Measurements from ENCODE around the gene PRDM9.
"Not testable (repeated sequence)": the region's sequence is repeated elsewhere in the genome, so short reads cannot be mapped to it uniquely, and the experiment has no call there.

PRDM9 gene

DNA sequence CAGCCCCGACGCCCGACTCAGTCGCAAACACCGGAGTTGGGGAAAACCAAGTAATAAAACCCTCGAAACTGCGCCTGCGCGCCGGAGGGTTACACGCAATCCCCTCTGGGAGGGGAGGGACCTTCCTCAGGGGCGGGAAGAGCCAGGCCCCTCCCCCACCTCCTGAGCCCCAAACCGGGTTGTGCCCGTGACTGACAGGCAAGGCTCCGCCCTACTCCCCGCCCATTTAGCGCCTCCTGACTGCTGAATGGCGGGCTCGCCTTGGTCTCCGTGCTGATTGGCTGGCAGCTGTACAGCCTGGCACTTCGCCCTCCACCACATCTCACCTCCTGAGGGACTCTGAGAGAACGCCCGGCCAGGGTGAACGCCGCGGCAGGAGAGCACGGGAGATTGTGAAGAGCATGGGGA, at the start of gene PRDM9:
Gene PRDM9 (plus strand): TSS at position 332 of the 408 bp plus-strand sequence. CDS start 1,425 bp downstream, outside the sequence.
- no peak for DNase-seq

DNA sequence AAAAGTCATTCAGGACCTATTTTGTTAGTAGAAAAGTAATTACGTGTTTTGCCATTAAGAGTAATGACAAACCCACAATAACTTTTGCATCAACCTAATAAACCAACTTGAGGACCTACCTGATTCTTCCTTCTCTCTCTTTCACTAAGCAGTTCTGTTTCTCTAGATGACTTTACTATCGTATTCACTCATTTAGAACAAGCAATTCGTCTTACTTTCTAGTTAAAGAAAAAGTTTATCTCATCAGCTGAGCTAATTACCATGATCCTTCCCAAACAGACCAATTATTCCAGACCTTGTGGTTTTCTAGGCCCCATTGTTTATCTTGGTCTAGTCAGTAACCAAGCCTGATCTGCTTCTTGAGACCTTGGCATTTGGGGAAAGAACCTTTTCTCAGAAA, 49.6 kb upstream of the PRDM9 start:
- DNase-seq, result no peak

DNA sequence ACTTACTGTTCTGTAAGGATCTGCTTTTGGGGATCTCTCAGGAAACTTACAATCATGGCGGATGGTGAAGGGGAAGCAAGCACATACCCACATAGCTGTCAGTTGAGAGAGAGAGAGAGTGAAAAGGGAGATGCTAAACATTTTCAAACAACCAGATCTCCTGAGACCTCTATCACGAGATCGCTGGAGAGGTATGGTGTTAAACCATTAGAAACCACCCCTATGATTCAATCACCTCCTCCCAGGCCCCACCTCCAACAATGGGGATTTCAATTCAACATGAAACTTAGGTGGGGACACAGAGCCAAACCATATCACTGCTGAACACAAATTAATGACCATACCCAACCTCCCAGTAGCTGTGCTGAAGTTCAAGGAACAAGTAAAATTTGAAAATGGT, 48.2 kb upstream of the PRDM9 start:
- no peak for DNase-seq

DNA sequence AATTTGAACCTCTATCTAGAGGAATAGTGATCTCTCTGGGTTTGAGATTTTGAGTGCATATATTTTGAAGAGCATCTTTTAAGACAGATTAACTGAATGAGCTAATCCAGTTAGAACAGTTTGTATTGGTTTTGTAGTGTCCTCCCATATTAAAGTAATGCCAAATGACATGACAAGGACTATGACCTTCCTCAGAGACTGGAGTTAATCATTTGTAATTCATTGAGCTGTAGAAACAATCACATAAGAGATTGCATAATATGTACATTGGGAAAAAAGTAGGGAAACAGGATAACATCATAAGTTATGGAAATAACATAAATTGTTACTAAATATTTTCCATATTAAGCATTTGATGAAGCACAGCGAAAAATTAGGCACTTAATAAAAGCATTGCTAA, 45.8 kb upstream of the PRDM9 start:
- DNase-seq, result no peak

DNA sequence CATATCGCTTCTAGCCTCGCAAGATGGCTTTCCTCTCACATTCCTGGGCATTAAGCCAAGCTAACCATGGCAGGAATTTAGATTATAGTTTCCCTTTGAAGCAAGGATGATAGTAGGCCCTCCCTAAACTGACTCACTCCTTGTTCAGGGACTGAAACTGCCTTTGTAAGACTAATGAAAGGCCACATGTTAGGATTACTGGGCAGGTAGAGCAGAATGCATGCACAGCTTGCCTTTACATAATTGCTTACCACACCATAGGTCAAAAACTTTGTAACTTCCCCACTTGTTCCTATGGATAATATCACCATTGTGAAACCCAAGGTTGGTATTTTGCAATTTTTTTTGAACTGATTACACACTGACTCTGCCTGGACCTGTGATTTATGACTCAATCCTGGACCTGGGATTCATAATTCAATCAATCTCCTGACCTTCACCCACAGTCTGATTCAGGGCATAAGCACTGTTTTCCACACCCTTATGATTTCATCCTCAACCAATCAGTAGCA, 41.0 kb upstream of the PRDM9 start:
- no peak for DNase-seq

GRCh38 chr5:23468658-23469057, 38.8 kb upstream of the PRDM9 start:
- no peak for DNase-seq

GRCh38 chr5:23473915-23474314, 33.5 kb upstream of the PRDM9 start:
- DNase-seq, result no peak

GRCh38 chr5:23474315-23474714, 33.1 kb upstream of the PRDM9 start:
- DNase-seq, result no peak

GRCh38 chr5:23476580-23476979, 30.8 kb upstream of the PRDM9 start:
- DNase-seq, result no peak

DNA sequence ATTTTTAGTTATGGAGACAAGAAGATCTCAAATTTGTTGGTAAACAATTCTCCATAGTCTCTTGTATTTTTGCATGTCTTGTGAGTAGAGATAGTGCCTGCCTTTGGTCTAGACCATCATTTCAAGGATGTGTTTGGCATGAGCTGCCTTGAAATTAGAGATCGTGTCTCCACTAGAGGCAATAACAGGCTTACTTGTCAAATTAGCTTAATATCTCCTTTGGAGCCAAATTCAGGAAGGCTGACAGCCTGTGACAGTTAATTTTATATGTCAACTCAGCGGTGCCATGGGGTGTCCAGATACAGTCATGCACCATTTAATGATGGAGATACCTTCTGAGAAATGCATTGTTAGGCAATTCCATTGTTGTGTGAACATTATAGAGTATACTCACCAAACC, 24.8 kb upstream of the PRDM9 start:
- DNase-seq, result peak; percentile 78

GRCh38 chr5:23483090-23483489, 24.3 kb upstream of the PRDM9 start:
- DNase-seq, result no peak

DNA sequence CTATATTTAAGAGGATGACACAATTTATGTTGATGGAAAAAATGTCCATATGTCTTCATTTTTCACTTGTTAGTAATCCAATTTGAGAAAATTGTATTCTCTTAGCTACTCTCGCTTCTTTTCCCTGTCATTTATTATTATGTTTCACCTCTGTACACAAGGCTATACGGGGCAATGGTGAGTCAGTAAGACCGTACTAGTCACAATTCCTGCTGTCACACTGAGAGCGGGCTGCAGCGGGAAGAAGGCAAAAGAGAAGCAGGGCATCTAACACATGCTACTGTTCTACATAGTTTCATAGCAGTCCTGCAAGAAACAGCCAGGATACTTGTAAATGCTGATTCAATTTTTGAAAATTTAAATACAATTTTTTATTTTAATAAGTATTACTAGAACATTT, 23.3 kb upstream of the PRDM9 start:
- DNase-seq, result no peak

DNA sequence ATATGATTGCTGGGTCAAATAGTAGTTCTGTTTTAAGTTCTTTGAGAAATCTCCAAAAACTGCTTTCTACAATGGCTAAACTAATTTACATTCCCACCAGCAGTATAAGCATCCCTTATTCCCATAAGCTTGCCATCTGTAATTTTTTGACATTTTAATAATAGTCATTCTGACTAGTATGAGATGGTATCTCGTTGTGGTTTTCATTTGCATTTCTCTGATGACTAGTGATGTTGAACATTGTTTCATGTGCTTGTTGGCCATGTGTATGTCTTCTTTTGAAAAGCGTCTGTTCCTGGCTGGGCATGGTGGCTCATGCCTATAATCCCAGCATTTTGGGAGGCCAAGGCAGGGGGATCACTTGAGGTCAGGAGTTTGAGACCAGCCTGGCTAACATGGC, 21.2 kb upstream of the PRDM9 start:
- DNase-seq, result not testable (repeated sequence)

- no peak for DNase-seq
These were observed 16.4 kb upstream of the PRDM9 start for GRCh38 chr5:23490993-23491392.

DNA sequence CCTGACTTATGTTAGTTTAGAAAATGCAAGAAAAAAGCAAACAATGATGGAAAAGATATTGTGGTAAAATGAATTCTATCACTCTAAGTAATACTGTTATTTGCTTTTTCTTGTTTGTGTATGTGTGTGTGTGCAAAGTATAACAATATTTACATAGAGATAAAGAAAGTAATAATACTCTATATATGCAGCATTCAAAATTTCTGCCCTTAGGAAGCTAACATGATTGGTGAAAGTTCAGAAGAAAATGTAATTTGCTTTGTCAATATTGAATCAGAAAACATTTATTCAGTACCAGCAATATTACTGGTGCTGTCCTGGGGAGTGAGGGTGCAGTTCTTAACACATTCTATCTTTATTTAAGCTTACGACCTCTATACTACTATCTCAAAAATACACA, 12.9 kb upstream of the PRDM9 start:
- no peak for DNase-seq

- no peak for DNase-seq
These were observed 10.8 kb upstream of the PRDM9 start for GRCh38 chr5:23496576-23496975.

- no peak for DNase-seq
These were observed 826 bp upstream of the PRDM9 start for GRCh38 chr5:23506329-23507236.

GRCh38 chr5:23510434-23510833, 3.0 kb downstream of the PRDM9 start:
- DNase-seq, result not testable (repeated sequence)

GRCh38 chr5:23522553-23522952, 15.1 kb downstream of the PRDM9 start:
- DNase-seq, result no peak

DNA sequence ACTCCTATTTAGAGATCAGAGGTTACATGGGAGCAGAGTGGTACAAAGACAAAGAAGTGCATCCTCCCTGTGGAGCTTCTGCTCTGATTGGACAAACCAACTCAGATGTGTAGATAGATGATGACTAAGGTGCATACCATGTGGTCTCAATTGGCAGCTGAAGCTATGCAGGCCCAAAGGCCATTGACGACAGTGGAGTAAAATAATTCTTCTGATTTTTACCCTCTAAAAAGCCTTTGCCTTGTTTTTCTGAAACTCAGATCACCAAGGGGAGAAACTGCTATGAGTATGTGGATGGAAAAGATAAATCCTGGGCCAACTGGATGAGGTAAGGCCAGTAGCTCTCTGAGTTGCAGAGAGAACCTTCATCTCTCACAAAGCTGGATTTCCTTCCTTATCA, 15.6 kb downstream of the PRDM9 start:
- no peak for DNase-seq

GRCh38 chr5:23523998-23524397, 16.6 kb downstream of the PRDM9 start:
- no peak for DNase-seq

- DNase-seq, result no peak
These were observed 18.3 kb downstream of the PRDM9 start for GRCh38 chr5:23525751-23526150.

DNA sequence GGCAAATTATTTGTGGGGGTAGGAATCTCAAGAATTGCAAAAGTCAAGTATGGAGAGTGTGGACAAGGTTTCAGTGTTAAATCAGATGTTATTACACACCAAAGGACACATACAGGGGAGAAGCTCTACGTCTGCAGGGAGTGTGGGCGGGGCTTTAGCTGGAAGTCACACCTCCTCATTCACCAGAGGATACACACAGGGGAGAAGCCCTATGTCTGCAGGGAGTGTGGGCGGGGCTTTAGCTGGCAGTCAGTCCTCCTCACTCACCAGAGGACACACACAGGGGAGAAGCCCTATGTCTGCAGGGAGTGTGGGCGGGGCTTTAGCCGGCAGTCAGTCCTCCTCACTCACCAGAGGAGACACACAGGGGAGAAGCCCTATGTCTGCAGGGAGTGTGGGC, 19.2 kb downstream of the PRDM9 start:
- not testable (repeated sequence) for DNase-seq

DNA sequence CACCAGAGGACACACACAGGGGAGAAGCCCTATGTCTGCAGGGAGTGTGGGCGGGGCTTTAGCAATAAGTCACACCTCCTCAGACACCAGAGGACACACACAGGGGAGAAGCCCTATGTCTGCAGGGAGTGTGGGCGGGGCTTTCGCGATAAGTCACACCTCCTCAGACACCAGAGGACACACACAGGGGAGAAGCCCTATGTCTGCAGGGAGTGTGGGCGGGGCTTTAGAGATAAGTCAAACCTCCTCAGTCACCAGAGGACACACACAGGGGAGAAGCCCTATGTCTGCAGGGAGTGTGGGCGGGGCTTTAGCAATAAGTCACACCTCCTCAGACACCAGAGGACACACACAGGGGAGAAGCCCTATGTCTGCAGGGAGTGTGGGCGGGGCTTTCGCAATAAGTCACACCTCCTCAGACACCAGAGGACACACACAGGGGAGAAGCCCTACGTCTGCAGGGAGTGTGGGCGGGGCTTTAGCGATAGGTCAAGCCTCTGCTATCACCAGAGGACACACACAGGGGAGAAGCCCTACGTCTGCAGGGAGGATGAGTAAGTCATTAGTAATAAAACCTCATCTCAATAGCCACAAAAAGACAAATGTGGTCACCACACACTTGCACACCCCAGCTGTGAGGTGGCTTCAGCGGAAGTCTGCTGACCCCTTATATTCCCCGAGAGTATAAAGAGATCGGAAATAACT, 20.0 kb downstream of the PRDM9 start:
- not testable (repeated sequence) for DNase-seq
